Activated CD4-positive, alpha-beta T cell treated with anti-CD3 and anti-CD28 coated beads, Interleukin-2, amount 10 ng/mL, durations not matched to agents 24 days and 14 days (primary cell): ENCODE measurements around the gene RAPGEF2. TPM values are rescaled to one million over a fixed set of nuclear protein-coding genes. Genes with fewer than 3 reads are reported as not detected.

Experiments
- DNase-seq: peaks from one replicate; pipeline ENCODE4 v3.0.0; 2022
- H3K27ac Mint-ChIP-seq: one replicate; pipeline ENCODE4 v1.8.0; 2022; ENCODE audit warnings: mild to moderate bottlenecking, mixed read lengths
- H3K27me3 Mint-ChIP-seq: one replicate; pipeline ENCODE4 v1.8.0; 2022; ENCODE audit warnings: mixed read lengths
- H3K36me3 Mint-ChIP-seq: one replicate; pipeline ENCODE4 v1.8.0; 2022; ENCODE audit warnings: low read depth, mild to moderate bottlenecking, mixed read lengths
- H3K4me1 Mint-ChIP-seq: one replicate; pipeline ENCODE4 v1.8.0; 2021; ENCODE audit warnings: mixed read lengths
- H3K4me3 Mint-ChIP-seq: one replicate; pipeline ENCODE4 v1.8.0; 2022; ENCODE audit warnings: mild to moderate bottlenecking, moderate library complexity, mixed read lengths
- H3K9me3 Mint-ChIP-seq: one replicate; pipeline ENCODE4 v1.8.0; 2021; ENCODE audit warnings: mixed read lengths
- intact Hi-C: fragments of 100-400 bp; cut with micrococcal nuclease; formaldehyde crosslinking; loops from one replicate; pipeline ENCODE4 v1.15.1; 2023
- total RNA-seq: library from RNA; stranded (reverse); gene quantifications from 2 replicates; pipeline ENCODE4 v1.2.3, GENCODE V29; 2022

The RAPGEF2 gene
- total RNA-seq, 1 donor from 2014 or later, result 27.1 TPM

GRCh38 chr4:159212675-159213293, 109.9 kb downstream of the RAPGEF2 start:
- Mint-ChIP-seq H3K36me3 (peaks cover 11% of the 10 kb centered on the region), H3K4me3 (no peak overlapping the region), H3K4me1 (peaks cover 7% of the 10 kb centered on the region), H3K9me3 (peaks cover 4% of the 10 kb centered on the region), H3K27ac (no peak overlapping the region), H3K27me3 (no peaks in the 10 kb centered on the region)
- intact Hi-C loops, result no loop called here
- no peak for DNase-seq

- Mint-ChIP-seq H3K9me3 (no peaks in the 10 kb centered on the region), H3K27me3 (no peaks in the 10 kb centered on the region), H3K4me1 (peaks cover 2% of the 10 kb centered on the region), H3K4me3 (no peak overlapping the region), H3K36me3 (peaks cover 3% of the 10 kb centered on the region), H3K27ac (no peak overlapping the region)
- DNase-seq, result no peak
- intact Hi-C loops, result no loop called here
These were observed 114.0 kb downstream of the RAPGEF2 start for GRCh38 chr4:159216834-159217233.

- H3K36me3 Mint-ChIP-seq, result peaks cover 2% of the 10 kb centered on the region
- H3K27me3 Mint-ChIP-seq, result no peaks in the 10 kb centered on the region
- no peak overlapping the region for H3K27ac Mint-ChIP-seq
- intact Hi-C loops, result no loop called here
- no peak for DNase-seq
- no peaks in the 10 kb centered on the region for H3K4me1 Mint-ChIP-seq
- H3K9me3 Mint-ChIP-seq, result no peaks in the 10 kb centered on the region
- H3K4me3 Mint-ChIP-seq, result no peak overlapping the region
These were observed 117.0 kb downstream of the RAPGEF2 start for GRCh38 chr4:159219862-159220261.

- Mint-ChIP-seq H3K9me3 (no peaks in the 10 kb centered on the region), H3K36me3 (peaks cover 2% of the 10 kb centered on the region), H3K4me1 (no peaks in the 10 kb centered on the region), H3K27ac (no peak overlapping the region), H3K27me3 (no peaks in the 10 kb centered on the region), H3K4me3 (no peak overlapping the region)
- DNase-seq, result no peak
- intact Hi-C loops, result no loop called here
These were observed 117.5 kb downstream of the RAPGEF2 start for GRCh38 chr4:159220353-159220752.

- Mint-ChIP-seq H3K4me1 (peaks cover 5% of the 10 kb centered on the region), H3K9me3 (no peaks in the 10 kb centered on the region), H3K36me3 (peaks cover under 1% of the 10 kb centered on the region), H3K4me3 (no peak overlapping the region), H3K27me3 (no peaks in the 10 kb centered on the region), H3K27ac (no peak overlapping the region)
- intact Hi-C loops, result no loop called here
- no peak for DNase-seq
These were observed 118.4 kb downstream of the RAPGEF2 start for GRCh38 chr4:159221280-159221679.

GRCh38 chr4:159222043-159222552, 119.2 kb downstream of the RAPGEF2 start:
- no peaks in the 10 kb centered on the region for H3K9me3 Mint-ChIP-seq
- intact Hi-C loops, result no loop called here
- no peak overlapping the region for H3K27ac Mint-ChIP-seq
- no peaks in the 10 kb centered on the region for H3K36me3 Mint-ChIP-seq
- no peak for DNase-seq
- H3K4me1 Mint-ChIP-seq, result peaks cover 5% of the 10 kb centered on the region
- H3K27me3 Mint-ChIP-seq, result no peaks in the 10 kb centered on the region
- no peak overlapping the region for H3K4me3 Mint-ChIP-seq

- no peaks in the 10 kb centered on the region for H3K27me3 Mint-ChIP-seq
- no peak overlapping the region for H3K27ac Mint-ChIP-seq
- H3K4me1 Mint-ChIP-seq, result peaks cover 5% of the 10 kb centered on the region
- H3K9me3 Mint-ChIP-seq, result no peaks in the 10 kb centered on the region
- no peaks in the 10 kb centered on the region for H3K36me3 Mint-ChIP-seq
- DNase-seq, result no peak
- H3K4me3 Mint-ChIP-seq, result no peak overlapping the region
- intact Hi-C loops, result no loop called here
These were observed 121.5 kb downstream of the RAPGEF2 start for GRCh38 chr4:159224408-159224807.

DNA sequence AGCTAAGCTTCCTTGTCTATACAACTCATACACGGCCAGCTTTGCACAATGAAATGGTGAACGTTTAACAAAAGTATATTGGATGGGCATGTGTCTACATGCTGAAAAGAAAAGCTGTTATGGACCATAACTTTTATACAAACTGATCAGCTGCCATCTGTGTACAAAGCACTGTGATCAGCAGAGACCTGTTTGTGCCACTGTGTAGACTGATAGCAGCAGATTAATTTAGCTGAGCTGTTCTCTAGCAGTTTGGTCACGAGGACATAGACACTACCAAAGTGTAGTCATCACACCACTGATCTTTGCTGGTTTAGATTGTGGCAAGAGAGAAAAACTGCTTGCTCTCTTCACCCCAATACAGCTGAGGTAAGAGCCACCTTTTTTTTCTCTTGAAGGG, 124.5 kb downstream of the RAPGEF2 start:
- peaks cover 8% of the 10 kb centered on the region for H3K4me1 Mint-ChIP-seq
- no peak for DNase-seq
- no peaks in the 10 kb centered on the region for H3K27me3 Mint-ChIP-seq
- intact Hi-C loops, result no loop called here
- no peak overlapping the region for H3K27ac Mint-ChIP-seq
- no peak overlapping the region for H3K4me3 Mint-ChIP-seq
- peaks cover 3% of the 10 kb centered on the region for H3K9me3 Mint-ChIP-seq
- no peaks in the 10 kb centered on the region for H3K36me3 Mint-ChIP-seq

DNA sequence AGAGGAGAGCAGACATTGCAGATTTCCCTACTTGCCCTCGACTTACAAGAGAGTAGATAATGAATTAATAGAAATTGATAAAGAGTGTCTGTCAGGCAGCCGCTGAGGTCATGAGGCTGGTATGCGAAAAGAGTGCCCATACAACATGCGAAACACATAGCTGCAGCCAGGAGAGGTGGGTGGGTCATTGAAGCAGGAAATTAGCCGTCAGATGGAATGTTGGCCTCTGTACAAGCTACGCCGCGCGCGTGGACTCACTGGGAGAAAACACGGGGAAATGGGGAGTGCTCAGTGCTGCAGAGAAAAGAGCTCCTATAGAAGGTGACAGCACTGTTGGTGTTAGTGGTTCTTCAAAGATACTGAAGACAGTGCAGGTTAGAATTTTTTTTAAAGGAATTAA, 125.1 kb downstream of the RAPGEF2 start:
- no peak overlapping the region for H3K4me3 Mint-ChIP-seq
- H3K36me3 Mint-ChIP-seq, result no peaks in the 10 kb centered on the region
- H3K27ac Mint-ChIP-seq, result no peak overlapping the region
- intact Hi-C loops, result no loop called here
- H3K4me1 Mint-ChIP-seq, result peaks cover 12% of the 10 kb centered on the region
- H3K27me3 Mint-ChIP-seq, result no peaks in the 10 kb centered on the region
- peaks cover 3% of the 10 kb centered on the region for H3K9me3 Mint-ChIP-seq
- no peak for DNase-seq

GRCh38 chr4:159229164-159229563, 126.3 kb downstream of the RAPGEF2 start:
- no peak for DNase-seq
- intact Hi-C loops, result no loop called here
- H3K27ac Mint-ChIP-seq, result no peak overlapping the region
- H3K27me3 Mint-ChIP-seq, result no peaks in the 10 kb centered on the region
- H3K4me1 Mint-ChIP-seq, result peaks cover 14% of the 10 kb centered on the region
- H3K4me3 Mint-ChIP-seq, result no peak overlapping the region
- peaks cover 3% of the 10 kb centered on the region for H3K9me3 Mint-ChIP-seq
- no peaks in the 10 kb centered on the region for H3K36me3 Mint-ChIP-seq

GRCh38 chr4:159232465-159233106, 129.7 kb downstream of the RAPGEF2 start:
- Mint-ChIP-seq H3K36me3 (no peaks in the 10 kb centered on the region), H3K9me3 (peaks cover 3% of the 10 kb centered on the region), H3K4me3 (no peak overlapping the region), H3K27me3 (no peaks in the 10 kb centered on the region), H3K27ac (no peak overlapping the region), H3K4me1 (peaks cover 9% of the 10 kb centered on the region)
- DNase-seq, result no peak
- intact Hi-C loops, result no loop called here

- H3K27ac Mint-ChIP-seq, result no peak overlapping the region
- H3K9me3 Mint-ChIP-seq, result peaks cover 3% of the 10 kb centered on the region
- no peaks in the 10 kb centered on the region for H3K27me3 Mint-ChIP-seq
- no peak for DNase-seq
- peaks cover 2% of the 10 kb centered on the region for H3K36me3 Mint-ChIP-seq
- intact Hi-C loops, result no loop called here
- H3K4me1 Mint-ChIP-seq, result peaks cover 20% of the 10 kb centered on the region
- H3K4me3 Mint-ChIP-seq, result no peak overlapping the region
These were observed 133.0 kb downstream of the RAPGEF2 start for GRCh38 chr4:159235779-159236368.

DNA sequence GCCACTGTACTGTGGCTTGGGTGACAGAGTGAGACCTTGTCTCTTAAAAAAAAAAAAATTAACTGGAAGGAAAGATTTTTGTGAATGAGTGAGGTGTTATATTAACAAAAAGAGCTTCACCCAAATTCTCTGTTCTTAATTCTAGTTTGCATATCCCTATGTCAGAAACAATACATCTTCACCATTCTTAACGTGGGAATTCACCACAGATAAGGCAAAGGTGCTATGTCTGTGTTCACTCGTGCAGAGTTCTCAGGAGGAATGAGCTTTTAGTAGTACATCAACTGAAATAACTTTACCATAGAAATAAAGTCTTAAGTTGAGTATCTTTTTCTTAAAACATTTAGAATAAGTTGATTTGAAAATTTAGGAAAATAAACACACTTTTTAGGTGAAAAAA, 135.1 kb downstream of the RAPGEF2 start:
- H3K4me3 Mint-ChIP-seq, result no peak overlapping the region
- intact Hi-C loops, result no loop called here
- peaks cover 4% of the 10 kb centered on the region for H3K36me3 Mint-ChIP-seq
- no peak overlapping the region for H3K27ac Mint-ChIP-seq
- no peaks in the 10 kb centered on the region for H3K27me3 Mint-ChIP-seq
- H3K4me1 Mint-ChIP-seq, result peaks cover 15% of the 10 kb centered on the region
- DNase-seq, result no peak
- H3K9me3 Mint-ChIP-seq, result no peaks in the 10 kb centered on the region

GRCh38 chr4:159238631-159239030, 135.8 kb downstream of the RAPGEF2 start:
- intact Hi-C loops, result no loop called here
- no peaks in the 10 kb centered on the region for H3K27me3 Mint-ChIP-seq
- H3K4me1 Mint-ChIP-seq, result peaks cover 13% of the 10 kb centered on the region
- H3K27ac Mint-ChIP-seq, result no peak overlapping the region
- DNase-seq, result no peak
- no peaks in the 10 kb centered on the region for H3K9me3 Mint-ChIP-seq
- no peak overlapping the region for H3K4me3 Mint-ChIP-seq
- H3K36me3 Mint-ChIP-seq, result peaks cover 4% of the 10 kb centered on the region
